ENCODE results near the gene CRLF1. TPM values are rescaled to one million over a fixed set of nuclear protein-coding genes. Genes with fewer than 3 reads are reported as not detected.

Gene CRLF1, protein sequence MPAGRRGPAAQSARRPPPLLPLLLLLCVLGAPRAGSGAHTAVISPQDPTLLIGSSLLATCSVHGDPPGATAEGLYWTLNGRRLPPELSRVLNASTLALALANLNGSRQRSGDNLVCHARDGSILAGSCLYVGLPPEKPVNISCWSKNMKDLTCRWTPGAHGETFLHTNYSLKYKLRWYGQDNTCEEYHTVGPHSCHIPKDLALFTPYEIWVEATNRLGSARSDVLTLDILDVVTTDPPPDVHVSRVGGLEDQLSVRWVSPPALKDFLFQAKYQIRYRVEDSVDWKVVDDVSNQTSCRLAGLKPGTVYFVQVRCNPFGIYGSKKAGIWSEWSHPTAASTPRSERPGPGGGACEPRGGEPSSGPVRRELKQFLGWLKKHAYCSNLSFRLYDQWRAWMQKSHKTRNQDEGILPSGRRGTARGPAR
- total RNA-seq = 10 to 100 TPM; 10.9 to 67.4 (median 42.7) TPM

DNA sequence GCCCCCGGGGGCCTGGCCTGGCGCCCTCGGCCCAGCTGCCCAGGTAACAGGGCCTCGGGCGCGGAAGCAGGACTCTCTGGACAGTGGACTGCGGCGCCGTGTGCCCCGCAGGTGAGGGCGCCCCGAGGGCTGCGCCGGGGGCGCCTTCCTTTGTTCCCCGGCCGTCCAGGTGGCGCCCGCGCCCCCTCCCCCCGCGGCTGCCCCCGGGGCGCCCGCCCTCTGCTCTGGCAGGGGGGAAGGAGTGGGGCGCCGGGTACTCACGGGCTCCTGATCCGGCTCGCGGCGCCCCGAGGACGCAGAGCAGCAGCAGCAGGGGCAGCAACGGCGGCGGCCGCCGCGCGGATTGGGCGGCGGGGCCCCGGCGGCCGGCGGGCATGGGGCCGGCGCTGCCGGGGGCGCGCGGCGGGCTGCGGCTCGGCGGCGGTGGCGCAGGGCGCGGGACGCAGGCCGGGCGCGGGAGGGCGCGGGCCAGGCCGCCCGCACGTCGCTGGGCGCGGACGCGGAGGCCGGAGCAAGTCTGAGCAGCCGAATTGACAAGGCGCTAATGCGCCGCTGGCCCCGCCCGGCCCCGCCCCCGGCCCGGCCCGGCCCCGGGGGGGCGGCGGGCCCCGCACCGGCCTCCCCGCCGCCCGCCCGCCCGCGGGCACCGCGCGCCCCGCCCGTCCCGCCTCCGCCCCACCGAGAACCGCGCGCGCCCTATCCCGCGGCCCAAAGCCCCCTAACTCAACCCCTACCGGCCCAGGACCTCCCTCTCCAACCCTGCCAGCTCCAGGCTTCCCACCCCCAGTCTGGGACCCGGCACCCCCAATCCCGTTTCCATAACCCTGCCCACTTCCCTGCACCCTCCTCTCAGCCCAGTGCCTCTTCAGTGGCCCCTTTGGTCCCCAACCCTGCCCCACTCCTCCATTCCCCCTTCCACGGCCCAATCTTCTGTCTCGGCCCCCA is at the start of gene CRLF1:
CRLF1 (minus strand) TSS at position 519 of the 945 bp plus-strand sequence; CDS start at position 376, 143 bp downstream.
- Histone ChIP-seq H3K27ac (no peak within 1 kb of the TSS), H3K9me3 (no peaks in the 10 kb centered on the region), H3K36me3 (no peaks in the 10 kb centered on the region), H3K4me3 (peak within 1 kb of the TSS; percentile 22 to 50), H3K4me1 (peaks cover 0 to 55% (median 33%) of the 10 kb centered on the region in 3 donors), H3K27me3 (peaks cover 93% of the 10 kb centered on the region)
- 0% methylated on average over 4 of the region's 116 CpGs; no CpG with 5 or more reads in 1 of the 2 donors for WGBS, 2 donors (ENCODE audit: low coverage in 1 of 2)
- peak; percentile 21 for ATAC-seq
- TF ChIP-seq, protein P1, sequence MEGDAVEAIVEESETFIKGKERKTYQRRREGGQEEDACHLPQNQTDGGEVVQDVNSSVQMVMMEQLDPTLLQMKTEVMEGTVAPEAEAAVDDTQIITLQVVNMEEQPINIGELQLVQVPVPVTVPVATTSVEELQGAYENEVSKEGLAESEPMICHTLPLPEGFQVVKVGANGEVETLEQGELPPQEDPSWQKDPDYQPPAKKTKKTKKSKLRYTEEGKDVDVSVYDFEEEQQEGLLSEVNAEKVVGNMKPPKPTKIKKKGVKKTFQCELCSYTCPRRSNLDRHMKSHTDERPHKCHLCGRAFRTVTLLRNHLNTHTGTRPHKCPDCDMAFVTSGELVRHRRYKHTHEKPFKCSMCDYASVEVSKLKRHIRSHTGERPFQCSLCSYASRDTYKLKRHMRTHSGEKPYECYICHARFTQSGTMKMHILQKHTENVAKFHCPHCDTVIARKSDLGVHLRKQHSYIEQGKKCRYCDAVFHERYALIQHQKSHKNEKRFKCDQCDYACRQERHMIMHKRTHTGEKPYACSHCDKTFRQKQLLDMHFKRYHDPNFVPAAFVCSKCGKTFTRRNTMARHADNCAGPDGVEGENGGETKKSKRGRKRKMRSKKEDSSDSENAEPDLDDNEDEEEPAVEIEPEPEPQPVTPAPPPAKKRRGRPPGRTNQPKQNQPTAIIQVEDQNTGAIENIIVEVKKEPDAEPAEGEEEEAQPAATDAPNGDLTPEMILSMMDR (IDR thresholded peaks at IDR 0.05) = no peak
- TF ChIP-seq POLR2A (IDR thresholded peaks at IDR 0.05) (no peak), POLR2AphosphoS5 (IDR thresholded peaks at IDR 0.05) (no peak), EP300 (IDR thresholded peaks at IDR 0.05) (no peak)

DNA sequence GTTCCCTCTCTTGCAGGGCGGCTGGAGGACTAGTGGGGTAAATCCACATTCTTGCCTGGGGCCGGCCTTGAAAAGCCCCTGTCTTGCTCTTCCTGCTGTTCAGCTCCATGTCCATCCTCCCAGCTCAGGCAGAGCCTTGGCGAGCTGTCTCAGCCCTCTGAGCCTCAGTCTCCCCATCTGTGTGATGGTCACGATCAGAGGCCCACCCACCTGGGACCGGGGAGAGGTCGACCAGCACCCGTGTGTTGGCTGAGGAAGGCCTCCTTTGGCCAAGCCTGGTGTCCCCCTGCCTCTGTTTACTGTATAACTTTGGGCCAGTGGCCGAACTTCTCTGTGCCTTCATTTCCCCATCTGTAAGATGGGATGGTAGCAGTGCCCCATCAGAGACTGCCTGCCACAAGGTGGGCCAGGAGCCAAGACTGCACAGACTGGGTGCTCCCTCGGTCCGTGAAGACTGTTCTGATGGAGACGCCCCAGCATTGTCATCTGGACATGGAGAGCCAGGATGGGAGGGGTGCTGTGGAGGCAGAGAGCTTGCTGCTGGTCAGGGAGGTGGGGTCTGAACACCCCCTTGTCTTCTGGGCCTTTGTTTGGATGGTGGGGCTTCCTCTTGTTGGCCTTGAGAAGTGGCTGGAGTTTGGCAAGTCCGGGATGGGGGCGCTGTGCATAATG is 48.7 kb upstream of the CRLF1 start:
- peaks cover 0 to 84% (median 51%) of the 10 kb centered on the region in 3 donors for H3K4me1 ChIP-seq
- H3K36me3 ChIP-seq = no peaks in the 10 kb centered on the region
- WGBS, 2 donors (ENCODE audit: low coverage in 1 of 2) = 100% methylated on average over 1 of the region's 13 CpGs; no CpG with 5 or more reads in 1 of the 2 donors
- H3K9me3 ChIP-seq = no peaks in the 10 kb centered on the region
- no peak overlapping the region for H3K4me3 ChIP-seq
- TF ChIP-seq POLR2A (IDR thresholded peaks at IDR 0.05) (no peak), EP300 (IDR thresholded peaks at IDR 0.05) (no peak), POLR2AphosphoS5 (IDR thresholded peaks at IDR 0.05) (no peak)
- TF ChIP-seq, protein P1 (IDR thresholded peaks at IDR 0.05) = no peak
- no peaks in the 10 kb centered on the region for H3K27me3 ChIP-seq
- peak overlapping the region in 1 of 4 donors; percentile 84 for H3K27ac ChIP-seq
- no peak for ATAC-seq

DNA sequence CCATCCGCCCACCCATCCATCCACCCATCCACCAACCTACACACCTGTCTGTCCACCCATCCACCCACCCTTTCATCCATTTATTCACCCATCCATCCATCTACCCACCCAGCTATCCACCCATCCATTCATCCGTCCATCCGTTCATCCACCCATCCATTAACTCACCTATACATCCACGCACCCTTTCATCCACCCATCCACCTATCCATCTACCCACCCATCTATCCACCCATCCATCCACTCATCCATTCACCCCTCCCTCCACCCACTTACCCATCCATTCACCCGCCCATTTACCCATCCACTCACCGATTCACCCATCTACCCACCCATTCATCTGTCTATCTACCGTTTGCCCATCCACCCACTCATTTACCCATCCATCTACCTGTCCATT is 47.9 kb upstream of the CRLF1 start:
- TF ChIP-seq, protein P1 (IDR thresholded peaks at IDR 0.05) = no peak
- no peak for TF ChIP-seq EP300 (IDR thresholded peaks at IDR 0.05)
- TF ChIP-seq POLR2A (IDR thresholded peaks at IDR 0.05) = no peak
- no peak for TF ChIP-seq POLR2AphosphoS5 (IDR thresholded peaks at IDR 0.05)
- 93 to 98% methylated on average over 7 of the region's 7 CpGs for WGBS, 2 donors (ENCODE audit: low coverage in 1 of 2)
- H3K4me1 ChIP-seq = peaks cover 0 to 84% (median 51%) of the 10 kb centered on the region in 3 donors
- ATAC-seq = no peak
- H3K27me3 ChIP-seq = no peaks in the 10 kb centered on the region
- H3K36me3 ChIP-seq = no peaks in the 10 kb centered on the region
- H3K27ac ChIP-seq = no peak overlapping the region
- no peaks in the 10 kb centered on the region for H3K9me3 ChIP-seq
- no peak overlapping the region for H3K4me3 ChIP-seq

DNA sequence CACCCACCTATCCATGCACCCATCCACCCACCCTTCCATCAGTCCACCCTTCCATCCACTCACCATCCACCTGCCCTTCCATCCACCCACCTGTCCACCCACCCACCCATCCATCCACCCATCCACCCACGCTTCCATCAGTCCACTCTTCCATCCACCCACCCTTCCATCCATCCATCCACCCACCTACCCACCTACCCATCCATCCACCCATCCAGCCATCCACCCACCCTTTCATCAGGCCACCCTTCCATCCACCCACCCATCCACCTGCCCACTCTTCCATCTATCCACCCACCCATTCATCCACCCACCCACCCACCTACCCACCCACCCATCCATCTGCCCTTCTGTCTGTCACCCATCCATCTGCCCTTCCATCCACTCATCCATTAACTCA is 47.3 kb upstream of the CRLF1 start:
- H3K36me3 ChIP-seq = no peaks in the 10 kb centered on the region
- no peaks in the 10 kb centered on the region for H3K9me3 ChIP-seq
- ATAC-seq = no peak
- no peak overlapping the region for H3K4me3 ChIP-seq
- H3K27me3 ChIP-seq = no peaks in the 10 kb centered on the region
- TF ChIP-seq POLR2AphosphoS5 (IDR thresholded peaks at IDR 0.05) (no peak), POLR2A (IDR thresholded peaks at IDR 0.05) (no peak), EP300 (IDR thresholded peaks at IDR 0.05) (no peak)
- TF ChIP-seq, protein P1 (IDR thresholded peaks at IDR 0.05) = no peak
- 100% methylated on average over 1 of the region's 1 CpG; no CpG with 5 or more reads in 1 of the 2 donors for WGBS, 2 donors (ENCODE audit: low coverage in 1 of 2)
- H3K27ac ChIP-seq = no peak overlapping the region
- H3K4me1 ChIP-seq = peaks cover 2 to 84% (median 53%) of the 10 kb centered on the region in 3 donors

Data from gastroesophageal sphincter (tissue), 4 donors.